ENCODE measurements around the gene CDK19.
"Not testable (repeated sequence)": the region's sequence is repeated elsewhere in the genome, so short reads cannot be mapped to it uniquely, and the experiment has no call there.

Gene CDK19

GRCh38 chr6:110756817-110757216, 58.5 kb downstream of the CDK19 start:
- no peak for DNase-seq (ENCODE audit: low spot score)

- DNase-seq (ENCODE audit: low spot score): no peak
These were observed 59.8 kb downstream of the CDK19 start for GRCh38 chr6:110755411-110755834.

GRCh38 chr6:110753936-110754668, 61.2 kb downstream of the CDK19 start:
- DNase-seq (ENCODE audit: low spot score): not testable (repeated sequence)

GRCh38 chr6:110748453-110748852, 66.8 kb downstream of the CDK19 start:
- DNase-seq (ENCODE audit: low spot score): no peak

- DNase-seq (ENCODE audit: low spot score): no peak
These were observed 68.6 kb downstream of the CDK19 start for GRCh38 chr6:110746680-110747079.

- no peak for DNase-seq (ENCODE audit: low spot score)
These were observed 70.3 kb downstream of the CDK19 start for GRCh38 chr6:110744991-110745390.

- not testable (repeated sequence) for DNase-seq (ENCODE audit: low spot score)
These were observed 72.7 kb downstream of the CDK19 start for GRCh38 chr6:110742552-110742951.

GRCh38 chr6:110741517-110741916, 73.8 kb downstream of the CDK19 start:
- DNase-seq (ENCODE audit: low spot score): no peak

- no peak for DNase-seq (ENCODE audit: low spot score)
These were observed 76.3 kb downstream of the CDK19 start for GRCh38 chr6:110738899-110739365.

GRCh38 chr6:110735666-110736065, 79.6 kb downstream of the CDK19 start:
- DNase-seq (ENCODE audit: low spot score): no peak

- no peak for DNase-seq (ENCODE audit: low spot score)
These were observed 83.4 kb downstream of the CDK19 start for GRCh38 chr6:110731898-110732297.

- DNase-seq (ENCODE audit: low spot score): no peak
These were observed 84.1 kb downstream of the CDK19 start for GRCh38 chr6:110731196-110731595.

GRCh38 chr6:110728501-110728900, 86.8 kb downstream of the CDK19 start:
- DNase-seq (ENCODE audit: low spot score): no peak

GRCh38 chr6:110723017-110723416, 92.3 kb downstream of the CDK19 start:
- DNase-seq (ENCODE audit: low spot score): no peak

- DNase-seq (ENCODE audit: low spot score): no peak
These were observed 95.2 kb downstream of the CDK19 start for GRCh38 chr6:110720066-110720465.

- DNase-seq (ENCODE audit: low spot score): not testable (repeated sequence)
These were observed 95.7 kb downstream of the CDK19 start for GRCh38 chr6:110719601-110720000.

- no peak for DNase-seq (ENCODE audit: low spot score)
These were observed 101.1 kb downstream of the CDK19 start for GRCh38 chr6:110714143-110714542.

- no peak for DNase-seq (ENCODE audit: low spot score)
These were observed 103.0 kb downstream of the CDK19 start for GRCh38 chr6:110712238-110712637.

GRCh38 chr6:110710115-110710514, 105.2 kb downstream of the CDK19 start:
- DNase-seq (ENCODE audit: low spot score): no peak

GRCh38 chr6:110708295-110708950, 106.8 kb downstream of the CDK19 start:
- no peak for DNase-seq (ENCODE audit: low spot score)

GRCh38 chr6:110705543-110705942, 109.7 kb downstream of the CDK19 start:
- DNase-seq (ENCODE audit: low spot score): no peak

GRCh38 chr6:110703906-110704594, 111.2 kb downstream of the CDK19 start:
- no peak for DNase-seq (ENCODE audit: low spot score)
